ENCODE measurements around the gene SLC7A14.
"Not testable (repeated sequence)": the region's sequence is repeated elsewhere in the genome, so short reads cannot be mapped to it uniquely, and the experiment has no call there.

The SLC7A14 gene

DNA sequence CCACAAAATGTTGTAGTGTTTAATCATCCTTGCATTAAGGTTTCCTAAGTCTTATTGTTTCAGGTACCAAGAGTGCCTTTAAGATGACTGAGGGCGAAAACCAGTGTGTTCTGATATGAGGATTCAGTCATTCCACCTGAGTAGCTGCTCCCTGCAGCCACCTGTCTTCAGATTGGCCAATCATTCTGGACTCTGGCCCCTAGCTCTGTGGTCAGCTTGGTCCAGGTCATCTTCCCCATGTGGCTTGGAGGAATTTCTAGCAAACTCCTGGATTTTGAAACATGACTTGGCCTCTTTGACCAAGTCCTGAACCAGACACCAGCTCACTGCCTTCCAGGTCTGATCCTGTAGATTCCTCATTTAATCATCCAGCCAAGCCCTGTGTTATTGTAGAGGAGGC lies 7.8 kb upstream of the SLC7A14 start:
- DNase-seq (ENCODE audit: low read depth) = no peak

DNA sequence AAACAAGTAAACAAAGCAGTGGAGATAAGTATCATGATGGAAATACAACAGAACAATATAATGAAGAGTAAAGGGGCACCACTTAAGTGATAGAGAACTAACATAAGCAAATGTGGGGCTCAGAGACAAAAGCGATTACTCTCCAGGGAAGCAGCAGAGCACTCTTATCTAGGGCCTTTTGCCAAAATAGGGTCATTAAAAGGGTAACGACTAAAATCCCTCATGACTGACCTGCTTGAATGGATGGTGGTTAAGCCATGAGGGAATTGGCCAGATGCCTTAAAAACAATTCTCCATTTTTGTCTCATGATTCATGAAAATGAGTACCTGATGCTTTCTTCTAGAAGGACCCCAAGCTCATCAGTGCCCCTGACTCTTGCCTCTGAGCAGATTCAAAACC lies 3.2 kb upstream of the SLC7A14 start:
- DNase-seq (ENCODE audit: low read depth) = no peak

DNA sequence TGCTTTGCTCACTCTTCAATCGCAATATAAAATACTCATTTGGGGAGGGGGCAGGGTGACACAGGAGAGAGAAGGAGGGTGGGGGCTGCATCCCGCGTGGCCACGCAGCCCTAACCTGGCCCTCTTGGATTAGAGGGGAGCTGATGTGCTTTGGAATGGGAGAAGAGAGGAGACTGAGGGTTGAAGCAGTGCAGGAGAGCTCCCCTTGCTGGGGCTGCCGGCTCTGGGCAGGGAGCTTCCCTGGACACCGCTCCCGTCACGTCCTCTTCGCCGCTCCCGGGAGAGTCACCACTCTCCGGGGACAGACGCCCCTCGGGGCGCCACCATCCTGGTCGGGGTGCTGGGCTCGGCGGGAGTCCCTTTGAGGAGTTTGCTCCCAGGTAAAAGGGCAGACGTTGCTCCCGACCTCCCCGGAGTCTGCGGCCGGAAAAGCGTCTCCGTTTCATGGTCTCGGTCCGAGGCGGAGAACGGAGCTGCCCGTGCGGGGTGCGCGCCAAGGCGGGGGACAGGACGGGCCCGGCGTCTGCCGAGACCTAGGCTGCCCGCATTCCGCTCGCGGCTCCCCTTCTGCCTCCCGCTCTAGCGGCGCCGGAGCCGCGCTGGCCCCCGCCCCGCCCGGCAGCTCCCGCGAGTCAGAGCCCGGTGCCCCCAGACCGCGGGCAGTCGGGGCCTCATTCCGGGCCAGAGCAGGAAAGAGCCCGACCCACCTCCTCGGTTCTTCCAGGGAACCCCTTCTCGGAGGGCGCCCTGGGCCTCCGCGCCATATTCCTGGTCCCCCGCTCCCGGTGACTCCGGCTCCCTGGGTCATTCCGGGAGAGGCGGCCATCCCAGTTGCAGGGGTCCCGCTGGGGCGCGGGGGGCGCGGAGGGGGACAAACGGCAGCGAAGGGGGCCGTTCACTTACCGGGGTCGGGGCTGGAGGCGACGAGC lies 603 bp downstream of the SLC7A14 start:
- no peak for DNase-seq (ENCODE audit: low read depth)

DNA sequence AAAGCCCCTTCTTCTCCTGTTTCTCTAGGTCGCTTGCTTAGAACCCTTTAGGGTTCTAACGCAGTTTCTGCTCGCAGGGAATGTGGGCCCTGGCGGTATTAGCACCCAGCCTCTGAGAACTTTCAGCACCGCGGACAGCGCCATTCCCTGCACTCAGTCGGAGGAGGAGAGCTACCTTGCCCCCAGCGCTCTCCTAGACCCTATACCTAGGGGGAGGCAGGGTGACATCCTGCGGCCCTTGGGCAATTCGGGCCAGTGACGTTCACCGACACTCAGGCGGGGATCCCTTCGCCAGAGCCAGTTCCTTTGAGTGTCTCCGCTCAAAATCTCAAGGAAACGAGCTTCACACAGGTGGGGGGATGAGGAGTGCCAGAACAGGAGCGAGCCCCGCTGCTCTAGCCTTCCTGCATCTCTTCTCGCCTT lies 1.3 kb downstream of the SLC7A14 start:
- DNase-seq (ENCODE audit: low read depth) = no peak

DNA sequence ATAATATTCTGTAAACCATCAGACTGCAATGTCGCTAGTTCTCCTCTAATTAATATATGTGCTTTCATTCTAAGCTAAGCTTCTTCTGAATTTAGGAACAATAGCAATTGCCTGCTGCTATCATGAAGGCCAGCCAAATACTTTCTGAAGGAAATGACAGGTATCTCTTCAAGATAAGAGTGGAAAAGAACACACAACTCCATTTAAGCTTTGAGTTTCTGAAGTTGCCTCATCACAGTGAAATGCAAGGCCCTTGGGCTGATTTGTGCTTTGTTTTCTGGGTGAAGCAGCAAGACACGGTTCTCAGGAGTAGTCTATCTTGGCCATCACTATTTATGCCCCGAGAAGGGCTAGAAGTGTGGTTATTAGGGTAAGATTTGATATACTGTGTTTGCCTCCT lies 6.2 kb downstream of the SLC7A14 start:
- DNase-seq (ENCODE audit: low read depth) = no peak

DNA sequence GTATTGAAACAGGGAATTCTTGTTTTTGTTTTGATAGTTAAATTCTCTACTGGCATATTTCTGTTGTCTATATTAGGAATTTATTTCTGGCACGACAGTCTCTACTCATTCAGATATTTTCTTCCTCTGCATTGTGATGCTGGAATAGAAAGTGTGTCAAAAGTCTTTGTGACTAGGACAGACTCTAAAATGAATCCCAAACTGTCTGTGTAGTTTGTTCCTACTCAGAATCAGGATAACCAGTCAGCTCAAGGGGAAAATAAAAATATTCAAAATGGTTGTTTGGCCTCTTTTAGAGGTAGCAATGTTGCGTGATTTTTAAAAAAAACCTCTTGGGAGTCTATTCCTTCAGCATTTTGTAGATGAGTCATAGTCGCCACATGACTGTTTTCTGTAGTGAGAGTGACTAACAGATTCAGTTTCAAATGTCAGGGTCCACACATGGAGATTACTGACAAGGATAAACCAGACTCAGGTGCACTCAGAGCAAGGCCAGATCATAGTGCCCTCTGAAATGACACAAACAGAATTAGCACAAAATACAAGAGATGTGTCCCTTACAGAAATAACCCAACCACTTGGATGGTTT lies 13.1 kb downstream of the SLC7A14 start:
- DNase-seq (ENCODE audit: low read depth) = no peak

DNA sequence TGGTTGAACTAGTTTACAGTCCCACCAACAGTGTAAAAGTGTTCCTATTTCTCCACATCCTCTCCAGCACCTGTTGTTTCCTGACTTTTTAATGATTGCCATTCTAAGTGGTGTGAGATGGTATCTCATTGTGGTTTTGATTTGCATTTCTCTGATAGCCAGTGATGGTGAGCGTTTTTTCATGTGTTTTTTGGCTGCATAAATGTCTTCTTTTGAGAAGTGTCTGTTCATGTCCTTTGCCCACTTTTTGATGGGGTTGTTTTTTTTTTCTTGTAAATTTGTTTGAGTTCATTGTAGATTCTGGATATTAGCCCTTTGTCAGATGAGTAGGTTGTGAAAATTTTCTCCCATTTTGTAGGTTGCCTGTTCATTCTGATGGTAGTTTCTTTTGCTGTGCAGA lies 18.3 kb downstream of the SLC7A14 start:
- not testable (repeated sequence) for DNase-seq (ENCODE audit: low read depth)

DNA sequence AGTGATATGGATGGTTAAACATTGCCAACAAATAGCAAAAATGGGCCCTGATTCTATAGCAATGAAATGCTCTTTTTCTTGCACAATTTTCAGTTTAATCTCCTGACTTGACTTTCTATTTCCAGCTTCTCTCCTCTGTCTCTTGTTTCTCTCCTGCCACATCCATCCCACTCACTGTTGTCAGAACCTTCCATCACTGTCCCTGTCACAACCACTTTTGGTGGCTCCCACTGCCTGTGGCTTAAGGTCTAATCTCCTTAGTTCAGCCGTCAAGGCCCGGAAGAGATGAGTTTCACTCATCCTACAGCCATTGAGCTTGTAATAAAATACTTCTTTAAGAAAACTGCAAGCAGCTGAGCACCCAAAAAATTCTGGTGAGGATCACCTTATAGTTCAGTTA lies 19.5 kb downstream of the SLC7A14 start:
- DNase-seq (ENCODE audit: low read depth) = no peak

DNA sequence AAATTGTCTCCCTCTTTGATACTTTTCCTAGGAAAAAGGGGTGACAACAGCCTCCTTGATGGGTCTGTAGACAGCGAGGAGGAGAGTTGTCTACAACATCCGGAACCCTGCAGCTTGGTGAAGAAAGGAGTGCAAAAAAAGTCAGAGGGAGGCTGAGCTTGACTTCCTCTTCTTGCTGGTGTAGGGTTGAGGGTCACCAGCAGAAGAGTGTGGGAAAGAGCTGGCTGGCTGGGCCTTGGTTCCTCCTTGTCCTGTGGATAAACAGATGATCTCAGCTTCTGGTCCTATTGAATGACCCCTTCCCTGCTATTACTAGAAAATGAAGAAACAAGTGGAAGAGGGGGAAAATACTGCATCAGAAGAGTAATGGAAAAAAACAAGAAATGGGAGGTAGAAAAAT lies 20.4 kb downstream of the SLC7A14 start:
- DNase-seq (ENCODE audit: low read depth) = no peak

DNA sequence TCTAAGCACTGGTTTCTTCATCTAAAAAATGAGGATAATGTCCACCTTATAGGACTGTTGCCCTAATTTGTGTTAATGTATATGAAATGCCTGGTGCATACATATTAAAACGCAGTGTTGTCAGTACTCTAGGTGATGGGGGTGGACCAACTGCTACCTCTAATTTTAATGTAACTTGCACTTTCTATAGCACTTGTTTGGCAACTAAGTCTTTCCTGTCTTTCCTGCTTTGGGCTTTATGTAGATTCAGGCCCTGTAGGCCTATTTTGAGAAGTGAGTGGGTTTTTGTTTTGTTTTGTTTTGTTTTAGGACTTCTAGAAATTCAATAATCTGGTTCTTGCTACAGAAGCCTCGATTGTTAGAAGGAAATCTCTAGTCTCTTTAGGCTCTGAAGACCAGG lies 21.2 kb downstream of the SLC7A14 start:
- no peak for DNase-seq (ENCODE audit: low read depth)

DNA sequence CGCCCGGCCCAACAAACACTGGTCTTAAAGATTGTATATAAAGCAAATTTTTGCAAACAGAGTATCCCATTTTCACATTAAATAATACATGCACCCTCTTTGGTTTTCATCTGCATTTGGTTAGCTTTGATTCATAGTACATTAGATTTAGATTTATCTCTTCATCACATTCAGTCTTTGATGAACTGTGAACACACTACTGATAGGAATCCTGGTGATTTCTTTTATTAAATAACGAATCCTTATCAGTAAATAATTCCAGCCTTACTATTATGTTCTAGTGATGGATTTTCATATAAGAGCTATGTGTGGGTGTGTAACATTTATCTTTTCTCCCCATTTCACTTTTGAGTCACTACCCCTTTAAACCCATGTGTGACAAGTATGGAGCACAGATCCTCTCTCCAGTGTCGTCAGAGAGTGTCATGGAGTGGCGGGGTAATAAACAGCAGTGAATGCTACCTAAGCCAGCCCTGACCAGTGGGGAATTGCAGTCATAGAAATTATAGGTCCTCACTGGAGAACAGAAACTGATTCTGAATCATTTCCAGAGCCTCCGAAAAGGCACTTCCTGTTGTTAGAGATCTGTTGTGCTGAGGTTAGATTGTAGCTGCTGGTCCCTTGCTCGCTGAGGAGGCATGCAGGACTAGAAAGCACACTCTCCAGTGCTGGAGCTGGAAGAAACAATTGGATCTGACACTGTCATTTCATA lies 22.0 kb downstream of the SLC7A14 start:
- no peak for DNase-seq (ENCODE audit: low read depth)

DNA sequence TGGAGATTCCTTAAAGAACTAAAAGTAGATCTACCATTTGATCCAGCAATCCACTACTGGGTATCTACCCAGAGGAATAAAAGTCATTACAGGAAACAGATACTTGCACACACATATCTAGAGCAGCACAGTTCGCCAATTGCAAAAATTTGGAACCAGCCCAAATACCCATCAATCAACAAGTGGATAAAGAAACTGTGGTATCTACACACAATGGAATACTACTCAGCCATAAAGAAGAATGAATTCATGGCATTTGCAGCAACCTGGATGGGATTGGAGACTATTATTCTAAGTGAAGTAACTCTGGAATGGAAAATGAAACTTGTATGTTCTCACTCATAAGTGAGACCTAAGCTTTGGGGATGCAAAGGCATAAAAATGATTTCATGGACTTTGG lies 23.8 kb downstream of the SLC7A14 start:
- DNase-seq (ENCODE audit: low read depth) = no peak

DNA sequence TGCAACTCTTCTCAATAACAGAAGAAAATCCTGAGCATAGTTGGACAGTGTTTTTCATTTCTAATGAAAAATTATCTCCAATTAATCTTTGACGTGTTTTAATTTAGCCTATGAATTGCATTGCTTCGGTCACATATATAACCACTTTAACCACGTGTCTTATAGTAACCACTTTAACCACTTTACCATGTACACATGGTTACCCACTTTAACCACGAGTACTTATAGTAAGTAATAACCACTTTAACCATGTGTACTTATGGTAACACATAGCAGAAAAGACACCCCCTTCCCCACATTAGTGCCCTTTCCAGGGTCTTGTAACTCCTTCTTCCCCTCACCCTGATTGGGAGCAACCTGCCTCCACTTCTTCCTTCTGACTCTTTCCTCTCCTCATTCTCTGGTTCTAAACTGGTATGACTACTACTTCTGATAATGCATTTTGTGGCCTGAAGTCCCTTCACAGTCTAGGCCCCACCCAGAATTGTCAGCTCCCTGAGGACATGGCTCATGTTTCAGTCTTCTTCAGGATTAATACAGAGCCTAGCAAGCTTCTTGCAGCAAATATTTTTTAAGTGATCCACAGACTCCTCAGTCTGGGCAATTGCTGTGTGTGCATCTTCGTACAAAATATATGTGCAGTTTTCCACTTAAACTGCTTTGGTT lies 25.0 kb downstream of the SLC7A14 start:
- DNase-seq (ENCODE audit: low read depth) = no peak

DNA sequence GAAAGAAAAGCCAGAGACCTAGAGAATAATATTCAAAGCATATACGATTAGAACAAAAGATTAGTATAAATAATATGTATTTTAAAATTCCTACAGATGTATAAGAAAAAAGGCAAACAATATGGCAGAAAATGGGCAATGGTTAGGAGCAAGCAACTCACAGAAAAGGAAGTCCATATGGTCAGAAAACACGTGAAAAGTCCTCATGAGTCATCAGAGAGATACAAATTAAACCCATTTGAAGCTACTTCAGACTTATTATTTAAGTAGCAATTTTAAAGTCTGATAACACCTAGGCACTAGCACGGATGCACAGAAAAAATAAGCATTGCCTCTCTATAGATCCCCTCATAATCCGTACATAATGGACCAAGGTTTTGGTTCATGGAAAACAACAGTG lies 25.6 kb downstream of the SLC7A14 start:
- DNase-seq (ENCODE audit: low read depth) = no peak

DNA sequence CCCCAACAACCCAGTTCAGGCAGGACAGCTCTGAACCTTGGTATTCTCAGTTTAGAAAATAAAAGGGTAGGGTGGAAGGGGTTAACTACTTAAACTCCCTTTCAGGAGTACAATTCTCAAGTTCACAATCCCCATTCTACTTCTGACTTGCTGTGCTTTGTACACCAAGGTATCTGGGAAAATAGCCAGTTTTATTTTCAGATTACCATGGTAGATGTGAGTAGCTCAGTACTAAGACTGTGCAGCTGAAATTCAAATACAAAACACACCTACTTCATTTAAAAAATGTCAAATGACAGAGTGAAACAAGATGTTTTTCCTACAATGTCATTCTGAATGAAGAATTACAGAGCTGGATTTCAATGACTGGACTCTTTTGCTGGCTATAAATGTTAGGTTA lies 27.4 kb downstream of the SLC7A14 start:
- no peak for DNase-seq (ENCODE audit: low read depth)

DNA sequence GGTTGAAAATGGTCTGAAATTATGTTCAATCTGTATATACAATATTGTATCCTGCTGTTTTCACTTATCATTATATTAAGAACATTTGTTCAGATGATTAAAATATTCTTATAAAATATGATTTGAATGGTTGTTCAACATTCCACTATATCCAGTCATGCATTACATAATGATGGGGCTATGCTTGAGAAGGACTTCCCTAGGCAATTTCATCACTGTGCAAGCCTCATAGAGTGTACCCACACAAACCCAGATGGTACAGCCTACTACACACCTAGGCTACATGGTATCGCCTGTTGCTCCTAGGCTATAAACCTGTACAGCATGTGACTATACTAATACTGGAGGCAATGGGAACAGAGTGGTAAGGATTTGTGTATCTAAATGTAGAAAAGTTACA lies 30.5 kb downstream of the SLC7A14 start:
- no peak for DNase-seq (ENCODE audit: low read depth)

DNA sequence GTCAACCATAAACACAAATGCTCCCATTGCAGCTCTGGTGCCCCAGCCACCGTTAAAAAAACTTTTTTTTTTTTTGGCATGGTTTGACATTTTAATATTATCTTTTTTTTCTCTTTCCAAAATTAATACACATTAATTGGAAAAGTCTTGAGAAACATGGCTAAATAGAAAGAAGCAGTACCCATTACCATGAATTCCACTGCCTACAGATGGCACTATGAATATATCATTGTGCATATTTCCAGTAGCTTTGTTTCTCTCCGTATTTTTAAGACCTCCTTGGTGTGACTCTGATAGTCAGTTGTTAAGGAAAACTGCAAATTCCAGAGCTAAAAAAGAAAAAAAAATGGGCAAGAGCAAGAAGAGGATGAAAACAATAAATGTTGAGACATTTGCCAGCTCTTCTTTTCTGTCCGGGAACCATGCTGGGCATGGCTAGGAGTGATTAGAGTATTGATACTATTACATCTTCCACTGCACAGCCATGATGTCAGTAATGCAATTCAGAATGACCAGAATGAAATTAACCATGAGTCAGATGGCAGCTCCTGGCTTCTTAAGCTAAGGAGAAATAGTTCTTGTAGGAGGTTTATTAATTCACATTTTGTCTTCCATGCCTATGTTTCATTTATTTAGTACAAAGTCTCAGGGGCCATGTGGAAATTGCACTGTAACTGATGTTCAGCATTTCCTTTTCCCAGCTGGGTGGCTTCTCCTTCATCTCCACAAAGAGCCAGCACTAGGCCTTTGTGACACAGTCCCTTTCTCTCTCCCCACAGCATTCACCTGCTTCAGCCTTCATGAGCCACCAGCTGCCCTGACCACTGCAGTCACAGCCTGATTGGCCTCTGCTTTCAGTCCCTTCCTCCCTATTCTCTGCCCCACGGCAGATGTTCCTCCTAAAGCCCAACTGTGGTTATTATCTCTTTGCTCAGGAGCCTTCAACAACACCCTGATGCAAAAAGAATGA lies 31.8 kb downstream of the SLC7A14 start:
- DNase-seq (ENCODE audit: low read depth) = no peak

DNA sequence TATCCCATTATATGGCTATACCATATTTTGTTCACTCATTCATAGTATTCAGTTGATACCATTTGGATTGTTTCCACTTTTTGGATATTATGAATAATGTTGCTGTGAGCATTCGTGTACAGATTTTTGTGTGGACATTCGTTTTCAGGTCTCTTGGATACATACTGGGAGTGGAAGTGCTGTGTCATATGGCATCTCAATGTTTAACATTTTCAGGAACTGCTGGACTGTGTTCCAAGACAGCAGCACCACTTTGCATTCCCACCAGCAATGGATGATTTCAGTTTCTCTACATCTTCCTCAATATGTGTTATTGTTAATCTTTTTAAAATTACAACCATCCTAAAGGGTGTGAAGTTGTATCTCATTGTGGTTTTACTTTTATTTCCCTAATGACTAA lies 34.6 kb downstream of the SLC7A14 start:
- DNase-seq (ENCODE audit: low read depth) = no peak

DNA sequence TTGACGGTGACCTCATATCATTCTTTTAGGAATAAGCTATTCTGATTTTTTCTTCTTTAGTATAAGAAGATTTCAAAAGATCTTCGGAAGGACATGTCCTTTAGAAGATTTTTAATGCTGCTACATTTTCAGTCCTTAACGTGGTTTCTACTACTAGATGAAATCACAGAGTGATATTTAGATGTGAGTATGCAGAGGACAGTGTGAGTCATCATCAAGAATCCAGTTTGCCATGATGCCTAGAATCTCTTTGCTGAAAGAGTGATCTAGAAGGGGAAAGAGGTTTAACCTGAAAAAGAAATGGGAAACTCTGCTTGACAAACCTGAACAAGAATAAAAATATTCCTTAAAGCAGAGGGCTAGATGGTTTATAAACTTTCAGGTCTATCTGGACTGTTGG lies 43.2 kb downstream of the SLC7A14 start:
- no peak for DNase-seq (ENCODE audit: low read depth)

DNA sequence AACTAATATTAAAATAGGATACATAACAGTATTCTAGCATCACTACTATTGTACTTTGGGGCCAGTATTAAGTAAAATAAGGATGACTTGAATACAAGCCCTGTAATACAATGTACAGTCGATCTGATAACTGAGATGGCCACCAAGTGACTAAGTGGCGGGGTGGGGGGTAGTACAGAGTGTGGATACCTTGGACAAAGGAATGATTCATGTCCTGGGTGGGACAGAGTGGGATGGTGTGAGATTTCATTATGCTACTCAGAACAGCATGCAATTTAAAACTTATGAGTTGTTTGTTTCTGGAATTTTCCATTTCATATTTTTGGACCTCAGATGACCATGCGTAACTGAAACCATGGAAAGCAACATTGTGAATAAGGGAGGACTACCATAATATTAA lies 46.0 kb downstream of the SLC7A14 start:
- DNase-seq (ENCODE audit: low read depth) = no peak

DNA sequence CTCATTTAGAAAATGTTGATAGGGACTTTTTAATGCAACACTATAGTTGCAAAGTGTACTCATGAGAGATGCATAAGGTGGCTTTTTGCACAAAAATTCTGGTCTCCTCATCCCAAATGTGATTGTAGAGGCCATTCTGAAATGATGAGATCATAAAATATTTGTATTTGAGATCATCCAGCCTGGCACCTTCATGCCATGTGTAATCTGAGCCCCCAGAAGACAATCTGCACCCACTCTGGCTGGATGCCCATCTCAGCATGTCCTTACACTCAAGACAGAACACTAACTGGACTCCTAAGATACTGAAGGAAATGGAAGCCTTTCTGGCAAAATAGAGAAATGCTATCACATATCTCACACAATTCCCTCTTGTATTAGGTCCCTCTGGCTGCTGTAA lies 49.2 kb downstream of the SLC7A14 start:
- no peak for DNase-seq (ENCODE audit: low read depth)

Data from activated T-helper 9 cell treated with anti-CD3 and anti-CD28 coated beads, Interleukin-2, amount 50 U/mL, for 16 hours (primary cell).